Fibroblast of pulmonary artery (primary cell): Measurements from ENCODE around the gene RELB.

Source experiments
- DNase-seq: peaks from one replicate; pipeline ENCODE4 v3.0.0-alpha.2; 2010; ENCODE audit warnings: low read depth
- H3K4me3 ChIP-seq: replicated peaks from 2 replicates; pipeline ENCODE4 v1.5.1; 2011; ENCODE audit warnings: low read depth, mild to moderate bottlenecking, control low read depth, low read length, moderate library complexity
- TF ChIP-seq, protein P1 (sequence below): IDR thresholded peaks from 2 replicates; pipeline ENCODE4 v1.5.1; 2011; ENCODE audit warnings: mild to moderate bottlenecking, control low read depth, low read length, inconsistent platforms; ENCODE audit errors: missing control alignments

Gene RELB

DNA sequence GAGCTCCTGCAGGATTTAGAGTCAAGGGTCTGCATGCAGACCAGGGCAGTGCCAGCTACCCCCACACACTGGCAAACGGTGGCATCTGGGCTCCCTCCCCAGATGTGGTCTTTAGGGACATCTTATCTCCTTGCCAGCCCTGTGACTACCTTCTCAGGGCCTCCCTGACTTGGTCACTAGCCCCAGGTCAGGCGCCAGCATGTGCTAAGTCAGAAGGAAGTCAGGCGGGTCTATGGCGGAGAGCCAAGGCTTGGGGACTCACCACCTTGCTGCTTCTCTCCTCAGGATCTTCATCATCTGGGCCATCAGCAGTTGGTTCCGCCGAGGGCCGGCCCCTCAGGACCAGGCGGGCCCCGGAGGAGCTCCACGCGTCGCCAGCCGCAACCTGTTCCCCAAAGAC is 28.5 kb upstream of the RELB start:
- no peak overlapping the region for H3K4me3 ChIP-seq
- TF ChIP-seq, protein P1, sequence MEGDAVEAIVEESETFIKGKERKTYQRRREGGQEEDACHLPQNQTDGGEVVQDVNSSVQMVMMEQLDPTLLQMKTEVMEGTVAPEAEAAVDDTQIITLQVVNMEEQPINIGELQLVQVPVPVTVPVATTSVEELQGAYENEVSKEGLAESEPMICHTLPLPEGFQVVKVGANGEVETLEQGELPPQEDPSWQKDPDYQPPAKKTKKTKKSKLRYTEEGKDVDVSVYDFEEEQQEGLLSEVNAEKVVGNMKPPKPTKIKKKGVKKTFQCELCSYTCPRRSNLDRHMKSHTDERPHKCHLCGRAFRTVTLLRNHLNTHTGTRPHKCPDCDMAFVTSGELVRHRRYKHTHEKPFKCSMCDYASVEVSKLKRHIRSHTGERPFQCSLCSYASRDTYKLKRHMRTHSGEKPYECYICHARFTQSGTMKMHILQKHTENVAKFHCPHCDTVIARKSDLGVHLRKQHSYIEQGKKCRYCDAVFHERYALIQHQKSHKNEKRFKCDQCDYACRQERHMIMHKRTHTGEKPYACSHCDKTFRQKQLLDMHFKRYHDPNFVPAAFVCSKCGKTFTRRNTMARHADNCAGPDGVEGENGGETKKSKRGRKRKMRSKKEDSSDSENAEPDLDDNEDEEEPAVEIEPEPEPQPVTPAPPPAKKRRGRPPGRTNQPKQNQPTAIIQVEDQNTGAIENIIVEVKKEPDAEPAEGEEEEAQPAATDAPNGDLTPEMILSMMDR: no peak
- no peak for DNase-seq

DNA sequence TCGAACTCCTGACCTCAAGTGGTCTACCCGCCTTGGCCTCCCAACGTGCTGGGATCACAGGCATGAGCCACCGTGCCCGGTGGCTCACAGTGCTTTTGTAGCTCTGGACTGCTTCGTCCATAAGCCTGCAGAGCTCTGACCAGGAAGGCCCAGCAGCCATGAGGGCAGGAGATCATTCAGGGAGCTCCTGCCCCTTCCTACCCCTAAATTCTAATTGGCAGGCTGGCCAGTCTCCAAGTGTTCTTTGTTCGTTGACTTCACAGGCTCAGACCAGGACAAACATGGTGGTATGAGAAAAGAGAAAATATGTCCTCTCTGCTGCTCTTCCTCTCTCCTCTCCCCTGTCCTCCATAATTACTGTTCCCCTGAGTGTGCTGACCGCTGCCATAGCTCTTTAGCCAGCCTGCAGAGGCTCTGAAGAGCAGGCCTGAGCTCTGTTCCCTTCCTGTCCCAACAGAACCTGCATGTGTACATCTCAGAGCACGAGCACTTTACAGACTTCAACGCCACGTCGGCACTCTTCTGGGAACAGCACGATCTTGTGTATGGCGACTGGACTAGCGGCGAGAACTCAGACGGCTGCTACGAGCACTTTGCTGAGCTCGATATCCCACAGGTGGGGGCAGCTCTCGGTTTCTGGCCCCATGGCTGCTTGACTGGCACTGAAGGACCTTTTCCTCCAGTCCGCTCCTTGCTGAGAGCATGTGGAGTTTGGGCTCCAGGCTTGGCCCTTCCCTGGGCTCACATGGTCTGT is 27.1 kb upstream of the RELB start:
- no peak for DNase-seq
- TF ChIP-seq, protein P1: no peak
- H3K4me3 ChIP-seq: no peak overlapping the region

DNA sequence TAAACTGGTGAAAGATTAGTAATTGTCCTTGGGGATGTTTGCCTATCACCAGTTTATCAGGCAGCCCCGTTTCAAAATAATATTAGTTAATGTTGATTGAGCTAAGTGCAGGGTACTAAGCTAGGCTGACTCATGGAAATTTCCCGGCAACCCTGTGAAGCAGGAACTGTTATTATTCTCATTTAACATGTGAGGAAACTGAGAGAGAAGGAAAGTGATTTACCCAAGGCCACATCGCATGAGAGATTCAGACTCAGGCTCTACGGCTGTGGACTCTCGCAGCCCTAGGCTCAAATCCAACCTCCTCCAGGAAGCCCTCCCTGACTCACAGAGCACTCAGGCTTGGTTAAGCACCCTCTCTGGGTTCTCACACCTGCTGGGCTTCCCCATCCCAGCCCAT is 26.4 kb upstream of the RELB start:
- no peak overlapping the region for H3K4me3 ChIP-seq
- no peak for DNase-seq
- TF ChIP-seq, protein P1: no peak

DNA sequence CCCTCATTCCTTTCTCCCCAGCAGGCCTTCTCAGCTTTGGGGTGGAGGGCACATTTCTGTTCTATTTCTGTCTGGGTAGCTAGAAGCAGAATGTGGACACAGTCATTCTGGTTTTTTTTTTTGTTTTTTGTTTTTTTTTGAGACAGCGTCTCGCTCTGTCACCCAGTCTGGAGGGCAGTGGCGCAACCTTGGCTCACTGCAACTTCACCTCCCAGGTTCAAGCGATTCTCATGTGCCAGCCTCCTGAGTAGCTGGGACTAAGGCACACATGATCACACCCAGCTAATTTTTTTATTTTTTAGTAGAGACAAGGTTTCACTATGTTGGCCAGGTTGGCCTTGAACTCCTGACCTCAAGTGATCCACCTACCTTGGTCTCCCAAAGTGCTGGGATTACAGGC is 25.8 kb upstream of the RELB start:
- TF ChIP-seq, protein P1: no peak
- no peak for DNase-seq
- H3K4me3 ChIP-seq: no peak overlapping the region

DNA sequence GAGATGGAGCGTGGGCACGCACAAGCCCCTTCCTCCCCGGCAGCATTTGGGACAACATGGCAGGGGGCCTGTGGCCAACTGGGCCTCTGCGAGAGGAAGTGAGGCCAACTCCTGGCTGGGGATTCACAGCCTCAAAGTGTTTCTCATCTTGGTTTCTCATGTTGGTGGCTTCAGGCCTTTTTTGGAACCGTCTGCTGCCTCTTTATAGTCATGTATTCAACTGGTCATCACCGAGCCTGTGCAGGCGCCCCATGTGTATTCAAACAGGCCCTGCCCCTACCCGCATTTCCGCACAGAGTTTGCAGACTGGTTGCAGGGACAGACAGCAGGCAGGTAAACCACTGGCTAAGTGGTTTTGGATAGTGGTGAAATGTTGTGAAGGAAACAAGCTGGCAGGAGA is 17.3 kb upstream of the RELB start:
- TF ChIP-seq, protein P1: no peak

DNA sequence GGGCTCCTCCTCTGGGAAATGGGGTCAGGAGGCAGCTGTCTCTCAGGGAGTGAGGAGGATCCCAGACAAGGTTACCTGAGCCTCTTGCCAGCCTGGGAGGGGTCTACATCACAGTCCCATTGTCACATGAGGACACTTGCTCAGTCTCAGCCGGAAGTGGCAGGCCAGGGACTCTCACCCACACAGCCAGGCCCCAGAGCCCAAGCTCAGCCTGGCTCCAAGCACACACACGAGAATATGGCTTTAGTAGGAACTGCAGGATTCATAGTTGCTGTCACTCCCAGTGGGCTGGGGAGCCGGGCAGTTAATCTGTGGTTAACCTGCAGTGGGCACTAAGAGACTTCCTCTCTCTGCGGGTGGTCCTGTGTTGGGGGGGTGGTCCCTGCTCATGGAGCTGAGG is 15.8 kb upstream of the RELB start:
- H3K4me3 ChIP-seq: no peak overlapping the region
- DNase-seq: no peak
- TF ChIP-seq, protein P1: no peak

More for the DNA sequence above, 17.3 kb upstream of the RELB start:
- no peak for DNase-seq
- no peak overlapping the region for H3K4me3 ChIP-seq

DNA sequence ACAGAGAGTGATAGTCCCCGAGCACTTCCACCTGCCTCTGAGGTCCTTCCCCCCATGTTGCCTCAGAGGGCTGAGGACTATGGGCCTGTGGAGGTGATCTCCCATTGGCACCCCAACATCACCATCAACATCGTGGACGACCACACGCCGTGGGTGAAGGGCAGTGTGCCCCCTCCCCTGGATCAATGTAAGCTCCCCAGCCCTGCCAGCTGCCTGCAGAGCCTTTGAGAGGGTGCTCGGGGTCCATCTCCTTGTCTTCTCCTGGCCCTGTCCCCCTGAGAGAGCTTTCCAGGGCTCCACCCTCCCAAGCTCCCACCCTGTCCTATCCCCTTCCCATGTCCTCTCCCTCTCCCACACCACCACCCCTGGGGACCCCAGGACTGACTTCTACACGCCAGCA is 14.9 kb upstream of the RELB start:
- DNase-seq: no peak
- TF ChIP-seq, protein P1: no peak

More for the DNA sequence above, 14.9 kb upstream of the RELB start:
- no peak overlapping the region for H3K4me3 ChIP-seq
